PC-9 (cell line): Measurements from ENCODE around the gene ADAM8.

ENCODE experiments used
- EZH2 ChIP-seq: fragments of 200-600 bp; sonication (generic); IDR thresholded peaks from 2 replicates; pipeline ENCODE4 v1.8.0; 2017; ENCODE audit warnings: antibody characterized with exemption, low read depth
- TF ChIP-seq, protein P1 (sequence below): fragments of 200-600 bp; sonication (generic); conservative IDR thresholded peaks from 2 replicates; pipeline ENCODE4 v1.6.1; 2017; ENCODE audit warnings: mixed run types, antibody characterized with exemption, mild to moderate bottlenecking, moderate library complexity

DNA sequence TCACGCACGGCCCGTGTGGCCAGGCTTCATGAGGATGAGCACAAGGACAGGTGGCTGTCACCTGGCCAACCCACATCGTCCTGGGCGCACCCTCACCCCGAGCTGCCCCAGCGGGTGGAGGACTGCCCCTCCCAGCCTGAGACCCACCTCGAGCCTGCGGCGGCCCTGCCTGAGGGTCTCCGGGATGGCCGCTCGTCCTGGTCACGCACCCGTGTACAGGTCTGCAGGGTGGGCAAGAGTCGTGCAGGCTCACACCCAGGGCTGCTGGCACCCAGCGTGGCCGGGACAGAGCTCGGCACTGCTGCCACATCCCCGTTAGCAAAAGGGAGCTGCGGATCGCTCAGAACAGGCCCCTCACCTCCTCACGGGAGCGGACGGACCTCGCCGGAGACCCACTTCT lies 61.1 kb downstream of the ADAM8 start:
- TF ChIP-seq, protein P1, sequence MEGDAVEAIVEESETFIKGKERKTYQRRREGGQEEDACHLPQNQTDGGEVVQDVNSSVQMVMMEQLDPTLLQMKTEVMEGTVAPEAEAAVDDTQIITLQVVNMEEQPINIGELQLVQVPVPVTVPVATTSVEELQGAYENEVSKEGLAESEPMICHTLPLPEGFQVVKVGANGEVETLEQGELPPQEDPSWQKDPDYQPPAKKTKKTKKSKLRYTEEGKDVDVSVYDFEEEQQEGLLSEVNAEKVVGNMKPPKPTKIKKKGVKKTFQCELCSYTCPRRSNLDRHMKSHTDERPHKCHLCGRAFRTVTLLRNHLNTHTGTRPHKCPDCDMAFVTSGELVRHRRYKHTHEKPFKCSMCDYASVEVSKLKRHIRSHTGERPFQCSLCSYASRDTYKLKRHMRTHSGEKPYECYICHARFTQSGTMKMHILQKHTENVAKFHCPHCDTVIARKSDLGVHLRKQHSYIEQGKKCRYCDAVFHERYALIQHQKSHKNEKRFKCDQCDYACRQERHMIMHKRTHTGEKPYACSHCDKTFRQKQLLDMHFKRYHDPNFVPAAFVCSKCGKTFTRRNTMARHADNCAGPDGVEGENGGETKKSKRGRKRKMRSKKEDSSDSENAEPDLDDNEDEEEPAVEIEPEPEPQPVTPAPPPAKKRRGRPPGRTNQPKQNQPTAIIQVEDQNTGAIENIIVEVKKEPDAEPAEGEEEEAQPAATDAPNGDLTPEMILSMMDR = no peak
- TF ChIP-seq EZH2 = no peak
